Stimulated activated CD4-positive, alpha-beta T cell treated with anti-CD3 and anti-CD28 coated beads, TNF-alpha, amount 100 ng/mL, for 1 hour (primary cell): ENCODE data around the gene RFK.
"Not testable (repeated sequence)": the region's sequence is repeated elsewhere in the genome, so short reads cannot be mapped to it uniquely, and the experiment has no call there.

ENCODE experiments used
- DNase-seq, 3 donors: peaks; one replicate each; pipeline ENCODE4 v3.0.0-alpha.2; 2020; ENCODE audit warnings: low read depth in 3 of 3, low spot score in 1 of 3

The RFK gene

GRCh38 chr9:76394195-76394959, at the start of gene RFK:
RFK (minus strand) TSS chr9:76394426; CDS start chr9:76394171, 255 bp downstream.
- peak; percentile 63 to 98 (median 86) for DNase-seq

GRCh38 chr9:76443887-76444286, 49.7 kb upstream of the RFK start:
- DNase-seq, result no peak

GRCh38 chr9:76441551-76442322, 47.5 kb upstream of the RFK start:
- DNase-seq, result no peak

GRCh38 chr9:76438841-76439588, 44.8 kb upstream of the RFK start:
- no peak for DNase-seq

- not testable (repeated sequence) for DNase-seq
These were observed 42.9 kb upstream of the RFK start for GRCh38 chr9:76437017-76437699.

GRCh38 chr9:76434897-76435296, 40.7 kb upstream of the RFK start:
- DNase-seq, result not testable (repeated sequence)

GRCh38 chr9:76433836-76434235, 39.6 kb upstream of the RFK start:
- no peak for DNase-seq

- DNase-seq, result no peak
These were observed 39.2 kb upstream of the RFK start for GRCh38 chr9:76433406-76433805.

- DNase-seq, result no peak
These were observed 37.4 kb upstream of the RFK start for GRCh38 chr9:76431601-76432000.

GRCh38 chr9:76426807-76427419, 32.7 kb upstream of the RFK start:
- DNase-seq, result no peak

GRCh38 chr9:76425677-76426453, 31.6 kb upstream of the RFK start:
- DNase-seq, result no peak

- no peak for DNase-seq
These were observed 30.3 kb upstream of the RFK start for GRCh38 chr9:76424491-76424890.

- no peak for DNase-seq
These were observed 29.3 kb upstream of the RFK start for GRCh38 chr9:76423216-76424177.

- no peak for DNase-seq
These were observed 25.7 kb upstream of the RFK start for GRCh38 chr9:76419782-76420380.

GRCh38 chr9:76417394-76417793, 23.2 kb upstream of the RFK start:
- no peak for DNase-seq

- DNase-seq, result no peak
These were observed 21.5 kb upstream of the RFK start for GRCh38 chr9:76415731-76416130.

- no peak for DNase-seq
These were observed 20.9 kb upstream of the RFK start for GRCh38 chr9:76415154-76415553.

- no peak for DNase-seq
These were observed 20.4 kb upstream of the RFK start for GRCh38 chr9:76414661-76415060.
